SK-N-MC (cell line): ENCODE results near the gene GLRA3.

Experiments used
- EZH2 ChIP-seq: fragments of 200-600 bp; sonication (generic); IDR thresholded peaks from one replicate; pipeline ENCODE4 v1.6.1; 2017; ENCODE audit warnings: antibody characterized with exemption
- FOXP2 ChIP-seq: optimal IDR thresholded peaks from 2 replicates; pipeline ENCODE3; 2011; ENCODE audit warnings: mild to moderate bottlenecking, moderate library complexity; ENCODE audit not compliant: insufficient read depth; ENCODE audit errors: extremely low read length, control extremely low read depth

- TF ChIP-seq EZH2, result no peak
- TF ChIP-seq FOXP2, result no peak
These were observed 132.4 kb downstream of the GLRA3 start for GRCh38 chr4:174696657-174697056.
